Epithelial cell of esophagus (primary cell): Measurements from ENCODE around the gene CAMK1G.

ENCODE experiments used
- DNase-seq: peaks from one replicate; pipeline ENCODE4 v3.0.0; 2010; ENCODE audit warnings: low read depth
- H3K4me3 ChIP-seq: 2 replicates; pipeline ENCODE4 v1.5.1; 2011; ENCODE audit warnings: mild to moderate bottlenecking, low read length, control low read depth
- CTCF ChIP-seq: IDR thresholded peaks from 2 replicates; pipeline ENCODE4 v1.5.1; 2011; ENCODE audit warnings: low read depth, mild to moderate bottlenecking, low read length, control low read depth, inconsistent platforms; ENCODE audit not compliant: insufficient read depth; ENCODE audit errors: missing control alignments

Gene CAMK1G

GRCh38 chr1:209652121-209652735, 68.7 kb downstream of the CAMK1G start, which contains the start of gene LAMB3:
LAMB3 (minus strand) TSS chr1:209652425; CDS start chr1:209650944, 1,481 bp downstream.
- H3K4me3 ChIP-seq = peak within 1 kb of the TSS; percentile 88
- no peak for TF ChIP-seq CTCF
- peak; percentile 94 for DNase-seq

GRCh38 chr1:209652873-209653401, 69.4 kb downstream of the CAMK1G start:
- TF ChIP-seq CTCF = no peak
- peak overlapping the region; percentile 88 for H3K4me3 ChIP-seq
- DNase-seq = peak; percentile 100

- no peak overlapping the region for H3K4me3 ChIP-seq
- no peak for TF ChIP-seq CTCF
- peak; percentile 91 for DNase-seq
These were observed 70.4 kb downstream of the CAMK1G start for GRCh38 chr1:209653915-209654351.

- peak; percentile 97 for DNase-seq
- H3K4me3 ChIP-seq = no peak overlapping the region
- TF ChIP-seq CTCF = no peak
These were observed 72.1 kb downstream of the CAMK1G start for GRCh38 chr1:209655411-209656231.

GRCh38 chr1:209657140-209657879, 73.8 kb downstream of the CAMK1G start:
- no peak overlapping the region for H3K4me3 ChIP-seq
- no peak for TF ChIP-seq CTCF
- peak; percentile 97 for DNase-seq

- peak; percentile 6 for TF ChIP-seq CTCF
- no peak overlapping the region for H3K4me3 ChIP-seq
- DNase-seq = peak; percentile 87
These were observed 74.4 kb downstream of the CAMK1G start for GRCh38 chr1:209657918-209658317.
